Central memory CD8-positive, alpha-beta T cell (primary cell): ENCODE data around the gene PRPF6.

Experiments used
- ATAC-seq: fragments of 150-1000 bp; cut with Tn5 transposase; replicated peaks from 2 replicates; pipeline ENCODE4 v1.10.0; 2022; ENCODE audit warnings: mild to moderate bottlenecking, moderate FRiP score, moderate number of reproducible peaks; ENCODE audit not compliant: poor library complexity, severe bottlenecking; ENCODE audit errors: extremely low read depth
- DNase-seq, 2 donors: peaks; one replicate each; pipeline ENCODE4 v3.0.0; 2021; ENCODE audit warnings: low spot score in 2 of 2
- H3K27ac Mint-ChIP-seq: one replicate; pipeline ENCODE4 v1.8.0; 2022; ENCODE audit warnings: low read depth, mild to moderate bottlenecking, moderate library complexity, mixed read lengths
- H3K27me3 Mint-ChIP-seq: one replicate; pipeline ENCODE4 v1.8.0; 2022; ENCODE audit warnings: mixed read lengths
- H3K36me3 Mint-ChIP-seq: one replicate; pipeline ENCODE4 v1.8.0; 2022; ENCODE audit warnings: mild to moderate bottlenecking, moderate library complexity, mixed read lengths; ENCODE audit not compliant: insufficient read depth
- H3K4me1 Mint-ChIP-seq: one replicate; pipeline ENCODE4 v1.8.0; 2022; ENCODE audit warnings: mixed read lengths
- H3K4me3 Mint-ChIP-seq: one replicate; pipeline ENCODE4 v1.8.0; 2022; ENCODE audit warnings: mild to moderate bottlenecking, moderate library complexity, mixed read lengths
- H3K9me3 Mint-ChIP-seq: one replicate; pipeline ENCODE4 v1.8.0; 2022; ENCODE audit warnings: mixed read lengths

Gene PRPF6

DNA sequence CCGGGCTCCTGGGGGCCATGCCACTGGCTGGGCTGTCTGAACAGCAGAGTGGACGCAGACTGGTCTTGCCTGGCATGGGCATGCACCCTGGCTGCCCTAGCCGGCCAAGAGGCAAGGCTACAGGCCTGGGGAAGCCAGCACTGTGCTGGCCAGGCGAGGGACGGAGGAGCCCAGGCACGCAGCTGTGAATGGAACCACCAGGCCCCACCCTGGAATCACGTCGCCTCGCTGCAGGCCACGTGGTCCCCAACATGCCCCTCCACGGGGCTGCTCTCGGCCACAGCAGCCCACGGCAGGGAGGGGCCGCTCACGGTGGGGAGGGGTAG, 28.8 kb upstream of the PRPF6 start:
- no peak overlapping the region for H3K4me3 Mint-ChIP-seq
- peaks cover 61% of the 10 kb centered on the region for H3K4me1 Mint-ChIP-seq

GRCh38 chr20:63952769-63953168, 28.2 kb upstream of the PRPF6 start:
- DNase-seq, result no peak
- peaks cover 34% of the 10 kb centered on the region for H3K36me3 Mint-ChIP-seq
- peaks cover 58% of the 10 kb centered on the region for H3K4me1 Mint-ChIP-seq
- ATAC-seq, result no peak
- no peaks in the 10 kb centered on the region for H3K9me3 Mint-ChIP-seq
- peak overlapping the region; percentile 77 for H3K4me3 Mint-ChIP-seq
- H3K27ac Mint-ChIP-seq, result no peak overlapping the region
- no peaks in the 10 kb centered on the region for H3K27me3 Mint-ChIP-seq

More for the DNA sequence above, 28.8 kb upstream of the PRPF6 start:
- DNase-seq (no peak), ATAC-seq (no peak)
- peaks cover 34% of the 10 kb centered on the region for H3K36me3 Mint-ChIP-seq
- no peaks in the 10 kb centered on the region for H3K27me3 Mint-ChIP-seq
- H3K27ac Mint-ChIP-seq, result no peak overlapping the region
- no peaks in the 10 kb centered on the region for H3K9me3 Mint-ChIP-seq

- Mint-ChIP-seq H3K27ac (peak overlapping the region; percentile 85), H3K4me1 (peaks cover 47% of the 10 kb centered on the region)
Observed at GRCh38 chr20:63953764-63954429, 27.0 kb upstream of the PRPF6 start.

GRCh38 chr20:63955281-63955826, 25.6 kb upstream of the PRPF6 start:
- peaks cover 26% of the 10 kb centered on the region for H3K36me3 Mint-ChIP-seq
- peak overlapping the region; percentile 77 for H3K4me3 Mint-ChIP-seq
- H3K27ac Mint-ChIP-seq, result no peak overlapping the region
- peaks cover 35% of the 10 kb centered on the region for H3K4me1 Mint-ChIP-seq
- no peaks in the 10 kb centered on the region for H3K27me3 Mint-ChIP-seq
- no peak for ATAC-seq
- no peak for DNase-seq
- no peaks in the 10 kb centered on the region for H3K9me3 Mint-ChIP-seq

More at GRCh38 chr20:63953764-63954429, 27.0 kb upstream of the PRPF6 start:
- Mint-ChIP-seq H3K9me3 (no peaks in the 10 kb centered on the region), H3K27me3 (no peaks in the 10 kb centered on the region), H3K4me3 (peak overlapping the region; percentile 77), H3K36me3 (peaks cover 28% of the 10 kb centered on the region)
- ATAC-seq, result no peak
- no peak for DNase-seq

- H3K9me3 Mint-ChIP-seq, result no peaks in the 10 kb centered on the region
- H3K4me3 Mint-ChIP-seq, result peak within 1 kb of the TSS; percentile 77
- H3K27me3 Mint-ChIP-seq, result no peaks in the 10 kb centered on the region
- DNase-seq, result peak; percentile 77 to 86
- peak within 1 kb of the TSS; percentile 51 for H3K27ac Mint-ChIP-seq
- H3K36me3 Mint-ChIP-seq, result peaks cover 26% of the 10 kb centered on the region
- H3K4me1 Mint-ChIP-seq, result peaks cover 35% of the 10 kb centered on the region
- ATAC-seq, result peak; percentile 86
Observed at GRCh38 chr20:63955827-63956663, 24.9 kb upstream of the PRPF6 start, which contains the start of gene UCKL1. Gene UCKL1 (minus strand): TSS chr20:63956416. CDS start chr20:63956372, 44 bp downstream.

GRCh38 chr20:63956664-63957003, 24.3 kb upstream of the PRPF6 start:
- H3K27me3 Mint-ChIP-seq, result no peaks in the 10 kb centered on the region
- DNase-seq, result no peak
- peaks cover 26% of the 10 kb centered on the region for H3K36me3 Mint-ChIP-seq
- peak; percentile 10 for ATAC-seq
- no peaks in the 10 kb centered on the region for H3K9me3 Mint-ChIP-seq
- H3K27ac Mint-ChIP-seq, result peak overlapping the region; percentile 51
- H3K4me3 Mint-ChIP-seq, result peak overlapping the region; percentile 77
- H3K4me1 Mint-ChIP-seq, result peaks cover 35% of the 10 kb centered on the region

- H3K36me3 Mint-ChIP-seq, result peaks cover 25% of the 10 kb centered on the region
- DNase-seq (no peak), ATAC-seq (peak; percentile 39)
- no peaks in the 10 kb centered on the region for H3K9me3 Mint-ChIP-seq
- no peaks in the 10 kb centered on the region for H3K27me3 Mint-ChIP-seq
- no peak overlapping the region for H3K27ac Mint-ChIP-seq
- H3K4me1 Mint-ChIP-seq, result peaks cover 35% of the 10 kb centered on the region
- H3K4me3 Mint-ChIP-seq, result peak overlapping the region; percentile 77
Observed at GRCh38 chr20:63957004-63957689, 23.8 kb upstream of the PRPF6 start.

DNA sequence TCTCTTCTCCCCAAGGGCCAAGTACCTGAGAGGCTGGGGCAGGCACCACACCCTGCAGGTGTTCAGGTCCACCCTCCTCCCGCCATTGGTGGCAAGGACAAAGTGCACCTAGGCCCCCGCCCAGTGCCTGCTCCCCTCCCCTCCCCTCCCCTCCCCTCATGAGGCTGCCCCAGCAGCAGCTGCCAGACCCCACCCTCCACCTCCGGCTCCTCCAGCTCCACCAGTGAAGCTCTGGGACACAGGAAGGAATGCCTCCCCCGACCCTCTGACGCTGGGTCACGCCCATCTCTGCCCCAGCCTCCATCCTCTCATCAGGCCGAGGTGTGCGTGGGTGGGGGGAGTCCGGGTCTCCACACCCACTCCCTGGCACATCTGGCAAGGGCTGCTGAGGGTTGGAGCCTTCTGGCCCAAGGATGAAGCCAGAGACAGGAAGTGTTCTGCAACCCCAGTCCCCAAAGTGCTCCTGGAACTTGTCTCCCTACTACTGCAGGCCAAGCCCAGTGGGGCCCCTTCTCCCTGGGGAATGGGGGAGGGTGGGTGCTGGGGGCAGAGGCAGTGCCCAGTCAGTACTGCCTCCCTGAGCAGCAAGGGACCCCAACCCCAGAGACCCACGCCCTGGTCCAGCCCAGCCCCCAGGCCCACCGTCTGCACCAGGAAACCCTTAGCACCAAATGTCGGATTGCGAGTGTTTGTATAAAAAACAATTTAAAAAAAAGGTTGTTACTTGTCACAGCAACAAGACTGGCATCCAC, 23.1 kb upstream of the PRPF6 start:
- no peaks in the 10 kb centered on the region for H3K9me3 Mint-ChIP-seq
- DNase-seq, result no peak

GRCh38 chr20:63958471-63958870, 22.5 kb upstream of the PRPF6 start:
- no peak overlapping the region for H3K27ac Mint-ChIP-seq

More for the DNA sequence above, 23.1 kb upstream of the PRPF6 start:
- H3K36me3 Mint-ChIP-seq, result peaks cover 20% of the 10 kb centered on the region
- no peak overlapping the region for H3K27ac Mint-ChIP-seq
- no peaks in the 10 kb centered on the region for H3K27me3 Mint-ChIP-seq
- H3K4me1 Mint-ChIP-seq, result peaks cover 30% of the 10 kb centered on the region
- H3K4me3 Mint-ChIP-seq, result peak overlapping the region; percentile 25
- ATAC-seq, result no peak

DNA sequence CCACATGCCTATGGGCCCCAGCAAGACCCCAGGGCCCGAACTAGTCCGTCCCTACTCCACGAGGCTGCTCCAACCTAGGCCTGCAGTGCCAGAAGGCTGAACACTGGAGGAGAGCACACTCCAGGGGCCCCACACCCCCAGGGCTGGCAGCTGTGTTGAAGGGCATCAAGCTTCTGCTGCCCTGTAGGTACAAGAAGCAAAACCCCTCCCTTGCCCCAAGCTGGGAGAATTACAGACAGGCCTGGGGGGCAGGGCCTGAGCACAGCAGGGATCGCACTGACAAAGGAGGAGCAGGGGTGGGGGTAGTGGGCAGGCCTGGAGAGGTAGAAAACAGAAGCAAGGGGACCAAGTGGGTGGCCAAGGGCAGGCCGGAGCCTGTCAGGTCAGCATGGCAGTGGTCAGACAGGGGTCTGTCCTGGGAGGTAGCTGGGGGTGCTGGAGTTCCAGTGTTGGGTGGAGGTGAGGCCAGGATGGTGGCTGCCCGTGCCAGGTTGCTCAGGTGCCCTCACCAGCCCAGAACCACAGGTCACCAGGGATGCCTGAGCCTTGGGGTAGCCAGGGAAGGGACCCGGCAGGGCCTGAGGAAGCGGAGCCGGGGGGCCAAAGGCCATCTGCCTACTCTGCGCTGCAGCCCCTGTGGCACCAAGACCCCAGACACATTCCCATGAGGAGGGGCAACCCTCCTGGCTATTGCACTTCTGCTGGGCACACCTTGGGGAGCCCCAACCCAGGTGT, 21.8 kb upstream of the PRPF6 start:
- no peak for ATAC-seq
- Mint-ChIP-seq H3K27ac (no peak overlapping the region), H3K4me3 (no peak overlapping the region), H3K27me3 (no peaks in the 10 kb centered on the region), H3K9me3 (no peaks in the 10 kb centered on the region), H3K4me1 (peaks cover 18% of the 10 kb centered on the region), H3K36me3 (peaks cover 15% of the 10 kb centered on the region)
- no peak for DNase-seq

More at GRCh38 chr20:63958471-63958870, 22.5 kb upstream of the PRPF6 start:
- Mint-ChIP-seq H3K36me3 (peaks cover 17% of the 10 kb centered on the region), H3K9me3 (no peaks in the 10 kb centered on the region), H3K27me3 (no peaks in the 10 kb centered on the region), H3K4me3 (no peak overlapping the region), H3K4me1 (peaks cover 24% of the 10 kb centered on the region)
- DNase-seq, result no peak
- ATAC-seq, result no peak

DNA sequence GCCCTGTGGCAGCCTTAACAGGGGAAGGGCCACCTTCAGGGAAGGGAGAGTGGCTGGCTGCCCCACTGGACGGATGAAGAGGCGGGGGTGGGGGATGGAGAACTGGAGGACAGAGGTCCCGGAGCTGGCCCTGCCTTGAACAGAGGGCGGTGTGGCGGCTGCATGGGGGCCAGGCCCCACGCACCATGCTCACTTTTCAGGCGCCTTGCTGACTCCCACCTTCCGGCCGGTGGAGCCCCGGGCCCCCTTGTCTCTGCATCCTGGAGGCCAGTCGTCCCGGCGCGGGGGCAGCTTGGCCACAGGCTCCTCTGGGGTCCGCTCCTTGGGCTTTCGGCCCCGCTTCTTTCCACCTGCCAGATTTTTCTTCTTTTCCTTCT, 21.2 kb upstream of the PRPF6 start:
- Mint-ChIP-seq H3K4me1 (peaks cover 12% of the 10 kb centered on the region), H3K4me3 (no peak overlapping the region), H3K36me3 (peaks cover 10% of the 10 kb centered on the region), H3K9me3 (no peaks in the 10 kb centered on the region), H3K27me3 (no peaks in the 10 kb centered on the region), H3K27ac (no peak overlapping the region)
- ATAC-seq (no peak), DNase-seq (no peak)
